Gastroesophageal sphincter (tissue), 3 donors: ENCODE measurements around the gene VSIG1.

Experiments
- EP300 ChIP-seq: sonication (generic); formaldehyde crosslinking; IDR thresholded peaks from one replicate; pipeline ENCODE4 v1.6.1; 2017; ENCODE audit warnings: antibody characterized with exemption, mild to moderate bottlenecking
- POLR2A ChIP-seq, 2 donors: fragments of 450-650 bp; IDR thresholded peaks; one replicate each; pipeline ENCODE4 v1.6.1; 2017; ENCODE audit warnings: antibody characterized with exemption in 2 of 2, mild to moderate bottlenecking in 2 of 2, moderate library complexity in 1 of 2
- POLR2AphosphoS5 ChIP-seq: sonication (generic); formaldehyde crosslinking; IDR thresholded peaks from one replicate; pipeline ENCODE4 v1.6.1; 2017; ENCODE audit warnings: antibody characterized with exemption
- TF ChIP-seq, protein P1 (sequence below), 4 experiments: fragments of 200-600 bp in 2 of 4; fragments of 450-650 bp in 2 of 4; sonication (generic) in 1 of 4; IDR thresholded peaks; one replicate each; pipeline ENCODE4 v1.5.1; 2017 to 2019; ENCODE audit warnings: antibody characterized with exemption in 4 of 4, mild to moderate bottlenecking in 2 of 4, moderate library complexity in 2 of 4

GRCh38 chrX:108114541-108114940 is 69.7 kb downstream of the VSIG1 start:
- TF ChIP-seq, protein P1, sequence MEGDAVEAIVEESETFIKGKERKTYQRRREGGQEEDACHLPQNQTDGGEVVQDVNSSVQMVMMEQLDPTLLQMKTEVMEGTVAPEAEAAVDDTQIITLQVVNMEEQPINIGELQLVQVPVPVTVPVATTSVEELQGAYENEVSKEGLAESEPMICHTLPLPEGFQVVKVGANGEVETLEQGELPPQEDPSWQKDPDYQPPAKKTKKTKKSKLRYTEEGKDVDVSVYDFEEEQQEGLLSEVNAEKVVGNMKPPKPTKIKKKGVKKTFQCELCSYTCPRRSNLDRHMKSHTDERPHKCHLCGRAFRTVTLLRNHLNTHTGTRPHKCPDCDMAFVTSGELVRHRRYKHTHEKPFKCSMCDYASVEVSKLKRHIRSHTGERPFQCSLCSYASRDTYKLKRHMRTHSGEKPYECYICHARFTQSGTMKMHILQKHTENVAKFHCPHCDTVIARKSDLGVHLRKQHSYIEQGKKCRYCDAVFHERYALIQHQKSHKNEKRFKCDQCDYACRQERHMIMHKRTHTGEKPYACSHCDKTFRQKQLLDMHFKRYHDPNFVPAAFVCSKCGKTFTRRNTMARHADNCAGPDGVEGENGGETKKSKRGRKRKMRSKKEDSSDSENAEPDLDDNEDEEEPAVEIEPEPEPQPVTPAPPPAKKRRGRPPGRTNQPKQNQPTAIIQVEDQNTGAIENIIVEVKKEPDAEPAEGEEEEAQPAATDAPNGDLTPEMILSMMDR (IDR thresholded peaks at IDR 0.05) = no peak
- no peak for TF ChIP-seq POLR2A (IDR thresholded peaks at IDR 0.05)
- TF ChIP-seq POLR2AphosphoS5 = no peak
- TF ChIP-seq EP300 = no peak
